Measurements from ENCODE around the gene DNAJC1.
"Not testable (repeated sequence)": the region's sequence is repeated elsewhere in the genome, so short reads cannot be mapped to it uniquely, and the experiment has no call there.

Gene DNAJC1

GRCh38 chr10:21823617-21824016 lies 179.9 kb downstream of the DNAJC1 start:
- no peak for DNase-seq
- H3K79me2 ChIP-seq (ENCODE audit: low read length) = no peaks in the 10 kb centered on the region
- H3K9me2 ChIP-seq (replicated peaks; ENCODE audit: insufficient read depth, low read length) = no peaks in the 10 kb centered on the region
- TF ChIP-seq CTCF (IDR thresholded peaks at IDR 0.05; ENCODE audit: low read length) = no peak
- no peak for TF ChIP-seq EZH2phosphoT487 (IDR thresholded peaks at IDR 0.05; ENCODE audit: low read length)
- no peak for TF ChIP-seq EZH2 (optimal IDR thresholded peaks at IDR 0.05; ENCODE audit: low read depth, low read length)
- H3K4me1 ChIP-seq (ENCODE audit: low read length) = no peaks in the 10 kb centered on the region
- H2AFZ ChIP-seq (ENCODE audit: low read length) = no peak overlapping the region
- no peaks in the 10 kb centered on the region for H4K20me1 ChIP-seq (ENCODE audit: insufficient read depth, low read length)
- H3K9me3 ChIP-seq (replicated peaks; ENCODE audit: insufficient read depth, low read length) = no peaks in the 10 kb centered on the region
- no peaks in the 10 kb centered on the region for H3K27me3 ChIP-seq (replicated peaks; ENCODE audit: insufficient read depth, low read length)
- H3F3A ChIP-seq (ENCODE audit: insufficient read depth, low read length) = no peaks in the 10 kb centered on the region
- H3K36me3 ChIP-seq (replicated peaks; ENCODE audit: insufficient read depth, low read length) = no peaks in the 10 kb centered on the region
- no peak overlapping the region for H3K9ac ChIP-seq (ENCODE audit: low read length)
- H3K4me2 ChIP-seq (ENCODE audit: low read depth, low read length) = no peak overlapping the region
- H3K4me3 ChIP-seq (ENCODE audit: low read length) = no peak overlapping the region
- H3K27ac ChIP-seq (ENCODE audit: low read length) = no peak overlapping the region

GRCh38 chr10:21822273-21822672 lies 181.3 kb downstream of the DNAJC1 start:
- not testable (repeated sequence) for H4K20me1 ChIP-seq (ENCODE audit: insufficient read depth, low read length); DNase-seq; H3K4me2 ChIP-seq (ENCODE audit: low read depth, low read length)

GRCh38 chr10:21820952-21821351 lies 182.6 kb downstream of the DNAJC1 start:
- H3K4me2 ChIP-seq (ENCODE audit: low read depth, low read length) = no peak overlapping the region
- H3K79me2 ChIP-seq (ENCODE audit: low read length) = no peaks in the 10 kb centered on the region
- no peak for TF ChIP-seq EZH2phosphoT487 (IDR thresholded peaks at IDR 0.05; ENCODE audit: low read length)
- no peak for TF ChIP-seq EZH2 (optimal IDR thresholded peaks at IDR 0.05; ENCODE audit: low read depth, low read length)
- no peak for TF ChIP-seq CTCF (IDR thresholded peaks at IDR 0.05; ENCODE audit: low read length)
- no peaks in the 10 kb centered on the region for H3K9me2 ChIP-seq (replicated peaks; ENCODE audit: insufficient read depth, low read length)
- no peak overlapping the region for H3K27ac ChIP-seq (ENCODE audit: low read length)
- H3K36me3 ChIP-seq (replicated peaks; ENCODE audit: insufficient read depth, low read length) = no peaks in the 10 kb centered on the region
- H3K9ac ChIP-seq (ENCODE audit: low read length) = no peak overlapping the region
- H2AFZ ChIP-seq (ENCODE audit: low read length) = no peak overlapping the region
- no peaks in the 10 kb centered on the region for H4K20me1 ChIP-seq (ENCODE audit: insufficient read depth, low read length)
- no peaks in the 10 kb centered on the region for H3K4me1 ChIP-seq (ENCODE audit: low read length)
- DNase-seq = no peak
- no peak overlapping the region for H3K4me3 ChIP-seq (ENCODE audit: low read length)
- no peaks in the 10 kb centered on the region for H3K27me3 ChIP-seq (replicated peaks; ENCODE audit: insufficient read depth, low read length)
- no peaks in the 10 kb centered on the region for H3F3A ChIP-seq (ENCODE audit: insufficient read depth, low read length)
- no peaks in the 10 kb centered on the region for H3K9me3 ChIP-seq (replicated peaks; ENCODE audit: insufficient read depth, low read length)

More at GRCh38 chr10:21822273-21822672, 181.3 kb downstream of the DNAJC1 start:
- not testable (repeated sequence) for H3K9me3 ChIP-seq (replicated peaks; ENCODE audit: insufficient read depth, low read length); H3K9me2 ChIP-seq (replicated peaks; ENCODE audit: insufficient read depth, low read length); H3K27ac ChIP-seq (ENCODE audit: low read length); H3K79me2 ChIP-seq (ENCODE audit: low read length); H3K27me3 ChIP-seq (replicated peaks; ENCODE audit: insufficient read depth, low read length); H2AFZ ChIP-seq (ENCODE audit: low read length); H3K4me3 ChIP-seq (ENCODE audit: low read length); H3K4me1 ChIP-seq (ENCODE audit: low read length); H3K9ac ChIP-seq (ENCODE audit: low read length); H3F3A ChIP-seq (ENCODE audit: insufficient read depth, low read length); H3K36me3 ChIP-seq (replicated peaks; ENCODE audit: insufficient read depth, low read length)

GRCh38 chr10:21818416-21818815 lies 185.1 kb downstream of the DNAJC1 start:
- not testable (repeated sequence) for H3K4me1 ChIP-seq (ENCODE audit: low read length); H3K4me3 ChIP-seq (ENCODE audit: low read length); H2AFZ ChIP-seq (ENCODE audit: low read length); H3K27ac ChIP-seq (ENCODE audit: low read length); H3K36me3 ChIP-seq (replicated peaks; ENCODE audit: insufficient read depth, low read length); H3K27me3 ChIP-seq (replicated peaks; ENCODE audit: insufficient read depth, low read length); H3K9me2 ChIP-seq (replicated peaks; ENCODE audit: insufficient read depth, low read length); H3F3A ChIP-seq (ENCODE audit: insufficient read depth, low read length); H3K79me2 ChIP-seq (ENCODE audit: low read length); H3K4me2 ChIP-seq (ENCODE audit: low read depth, low read length); H3K9me3 ChIP-seq (replicated peaks; ENCODE audit: insufficient read depth, low read length); H3K9ac ChIP-seq (ENCODE audit: low read length); DNase-seq; H4K20me1 ChIP-seq (ENCODE audit: insufficient read depth, low read length)
